Progenitor cell of endocrine pancreas (in vitro differentiated cells): ENCODE measurements around the gene PRKRA. TPM values are rescaled to one million over a fixed set of nuclear protein-coding genes. Genes with fewer than 3 reads are reported as not detected.
"Not testable (repeated sequence)": the region's sequence is repeated elsewhere in the genome, so short reads cannot be mapped to it uniquely, and the experiment has no call there.

Experiments
- DNase-seq: peaks from one replicate; pipeline ENCODE4 v3.0.0; 2021; ENCODE audit warnings: low spot score; ENCODE audit not compliant: unreplicated experiment
- H3K27ac Mint-ChIP-seq: 2 replicates; pipeline ENCODE4 v1.8.0; 2021; ENCODE audit warnings: mild to moderate bottlenecking, moderate library complexity, mixed read lengths
- H3K27me3 Mint-ChIP-seq: 2 replicates; pipeline ENCODE4 v1.8.0; 2021; ENCODE audit warnings: mixed read lengths
- H3K36me3 Mint-ChIP-seq: 2 replicates; pipeline ENCODE4 v1.8.0; 2022; ENCODE audit warnings: mixed read lengths; ENCODE audit not compliant: insufficient read depth
- H3K4me1 Mint-ChIP-seq: 2 replicates; pipeline ENCODE4 v1.8.0; 2021; ENCODE audit warnings: low read depth, mixed read lengths
- H3K4me3 Mint-ChIP-seq: 2 replicates; pipeline ENCODE4 v1.8.0; 2021; ENCODE audit warnings: low read depth, mild to moderate bottlenecking, moderate library complexity, mixed read lengths
- H3K9me3 Mint-ChIP-seq: 2 replicates; pipeline ENCODE4 v1.8.0; 2021; ENCODE audit warnings: low read depth, mixed read lengths
- total RNA-seq: library from RNA; stranded (reverse); gene quantifications from 2 replicates; pipeline ENCODE4 v1.2.1, GENCODE V29; 2021
- TF ChIP-seq, protein P1 (sequence below): fragments of 200-600 bp; sonication (generic); IDR thresholded peaks from one replicate; pipeline ENCODE4 v1.5.0; 2021; ENCODE audit warnings: antibody characterized with exemption, mild to moderate bottlenecking; ENCODE audit not compliant: unreplicated experiment

Gene PRKRA
- total RNA-seq, 1 donor from 2014 or later = 92.1 TPM

DNA sequence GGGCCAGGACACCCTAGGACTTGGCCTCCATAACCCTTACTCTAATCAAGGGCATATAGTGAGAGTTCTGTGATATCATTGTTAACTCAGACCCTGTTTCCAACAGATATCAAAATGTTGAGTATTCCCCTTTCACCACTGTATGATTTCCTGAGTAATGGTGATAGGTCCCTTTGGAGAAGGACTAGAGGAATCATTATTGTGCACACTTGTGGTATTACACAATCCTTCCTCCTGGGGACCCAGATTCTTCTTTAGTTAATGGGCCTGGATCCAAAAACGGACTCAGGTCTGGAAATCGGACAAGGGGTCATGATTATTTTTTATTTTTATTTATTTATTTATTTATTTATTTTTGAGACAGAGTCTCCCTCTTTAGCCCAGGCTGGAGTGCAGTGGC is 23.5 kb downstream of the PRKRA start:
- peaks cover 53% of the 10 kb centered on the region for H3K36me3 Mint-ChIP-seq
- H3K4me1 Mint-ChIP-seq = no peaks in the 10 kb centered on the region
- no peak overlapping the region for H3K4me3 Mint-ChIP-seq
- TF ChIP-seq, protein P1, sequence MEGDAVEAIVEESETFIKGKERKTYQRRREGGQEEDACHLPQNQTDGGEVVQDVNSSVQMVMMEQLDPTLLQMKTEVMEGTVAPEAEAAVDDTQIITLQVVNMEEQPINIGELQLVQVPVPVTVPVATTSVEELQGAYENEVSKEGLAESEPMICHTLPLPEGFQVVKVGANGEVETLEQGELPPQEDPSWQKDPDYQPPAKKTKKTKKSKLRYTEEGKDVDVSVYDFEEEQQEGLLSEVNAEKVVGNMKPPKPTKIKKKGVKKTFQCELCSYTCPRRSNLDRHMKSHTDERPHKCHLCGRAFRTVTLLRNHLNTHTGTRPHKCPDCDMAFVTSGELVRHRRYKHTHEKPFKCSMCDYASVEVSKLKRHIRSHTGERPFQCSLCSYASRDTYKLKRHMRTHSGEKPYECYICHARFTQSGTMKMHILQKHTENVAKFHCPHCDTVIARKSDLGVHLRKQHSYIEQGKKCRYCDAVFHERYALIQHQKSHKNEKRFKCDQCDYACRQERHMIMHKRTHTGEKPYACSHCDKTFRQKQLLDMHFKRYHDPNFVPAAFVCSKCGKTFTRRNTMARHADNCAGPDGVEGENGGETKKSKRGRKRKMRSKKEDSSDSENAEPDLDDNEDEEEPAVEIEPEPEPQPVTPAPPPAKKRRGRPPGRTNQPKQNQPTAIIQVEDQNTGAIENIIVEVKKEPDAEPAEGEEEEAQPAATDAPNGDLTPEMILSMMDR = no peak
- H3K27me3 Mint-ChIP-seq = no peaks in the 10 kb centered on the region
- H3K9me3 Mint-ChIP-seq = peaks cover 28% of the 10 kb centered on the region
- no peak for DNase-seq
- no peak overlapping the region for H3K27ac Mint-ChIP-seq

DNA sequence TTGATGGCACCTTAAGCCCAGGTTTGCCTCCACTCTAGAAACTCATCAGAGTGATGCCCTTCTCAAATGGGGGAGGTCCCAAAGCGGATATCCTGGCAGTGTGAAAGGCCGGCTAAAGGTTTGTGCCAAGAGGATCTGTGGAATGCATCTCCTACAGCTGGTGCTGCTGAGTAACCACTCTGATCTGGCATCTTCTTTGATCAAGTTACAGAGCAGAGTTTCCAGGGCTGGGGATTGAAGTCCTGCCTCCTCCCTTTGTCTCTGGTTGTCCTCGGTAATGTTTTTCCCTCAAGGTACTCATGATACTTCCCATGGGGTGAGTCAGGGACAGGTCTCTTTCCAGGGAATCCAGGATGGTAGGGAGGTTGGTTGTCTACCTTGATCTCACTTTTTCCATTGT is 24.6 kb downstream of the PRKRA start:
- H3K9me3 Mint-ChIP-seq = peaks cover 28% of the 10 kb centered on the region
- H3K4me3 Mint-ChIP-seq = no peak overlapping the region
- H3K4me1 Mint-ChIP-seq = no peaks in the 10 kb centered on the region
- TF ChIP-seq, protein P1 = no peak
- peaks cover 48% of the 10 kb centered on the region for H3K36me3 Mint-ChIP-seq
- H3K27me3 Mint-ChIP-seq = no peaks in the 10 kb centered on the region
- H3K27ac Mint-ChIP-seq = no peak overlapping the region
- no peak for DNase-seq

DNA sequence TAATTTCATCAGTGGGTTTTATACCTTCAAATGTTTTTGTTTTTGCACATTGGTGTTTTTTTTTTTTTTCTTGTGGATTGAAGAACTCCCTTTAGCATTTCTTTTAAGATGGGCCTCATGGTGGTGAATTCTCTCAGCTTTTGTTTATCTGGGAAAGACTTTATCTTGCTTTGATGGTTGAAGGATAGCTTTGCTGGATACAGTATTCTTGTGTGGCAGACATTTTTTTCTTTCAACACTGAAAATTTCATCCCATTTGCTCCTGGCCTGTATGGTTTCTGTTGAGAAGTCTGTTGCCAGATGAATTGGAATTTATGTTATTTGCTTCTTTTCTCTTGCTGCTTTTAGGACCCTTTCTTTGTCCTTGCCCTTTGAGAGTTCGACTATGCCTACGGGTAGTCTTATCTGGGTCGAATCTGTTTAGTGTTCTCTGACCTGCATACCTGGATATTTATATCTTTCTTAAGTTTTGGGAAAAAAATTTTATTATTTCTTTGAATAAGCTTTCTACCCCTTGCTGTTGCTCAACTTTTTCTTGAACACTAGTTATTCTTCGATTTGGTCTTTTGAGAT is 25.6 kb downstream of the PRKRA start:
- no peak overlapping the region for H3K4me3 Mint-ChIP-seq
- TF ChIP-seq, protein P1 = no peak
- no peaks in the 10 kb centered on the region for H3K27me3 Mint-ChIP-seq
- DNase-seq = no peak
- H3K9me3 Mint-ChIP-seq = peaks cover 28% of the 10 kb centered on the region
- no peaks in the 10 kb centered on the region for H3K4me1 Mint-ChIP-seq
- H3K36me3 Mint-ChIP-seq = peaks cover 45% of the 10 kb centered on the region
- no peak overlapping the region for H3K27ac Mint-ChIP-seq

DNA sequence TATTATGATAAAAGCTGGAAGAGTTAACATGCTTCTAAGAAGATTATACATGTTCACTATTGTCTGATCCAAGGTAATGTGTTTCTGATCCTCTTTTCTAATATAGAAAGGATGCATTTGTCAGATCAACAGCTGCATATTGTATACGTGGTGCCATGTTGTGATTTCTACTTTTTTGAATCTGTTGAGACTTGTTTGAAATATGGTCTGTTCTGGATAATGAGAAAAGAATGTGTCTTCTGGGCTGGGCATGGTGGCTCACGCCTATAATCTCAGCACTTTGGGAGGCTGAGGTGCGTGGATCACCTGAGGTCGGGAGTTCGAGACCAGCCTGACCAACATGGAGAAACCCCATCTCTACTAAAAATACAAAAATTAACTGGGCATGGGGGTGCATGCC is 27.2 kb downstream of the PRKRA start:
- not testable (repeated sequence) for H3K27me3 Mint-ChIP-seq

DNA sequence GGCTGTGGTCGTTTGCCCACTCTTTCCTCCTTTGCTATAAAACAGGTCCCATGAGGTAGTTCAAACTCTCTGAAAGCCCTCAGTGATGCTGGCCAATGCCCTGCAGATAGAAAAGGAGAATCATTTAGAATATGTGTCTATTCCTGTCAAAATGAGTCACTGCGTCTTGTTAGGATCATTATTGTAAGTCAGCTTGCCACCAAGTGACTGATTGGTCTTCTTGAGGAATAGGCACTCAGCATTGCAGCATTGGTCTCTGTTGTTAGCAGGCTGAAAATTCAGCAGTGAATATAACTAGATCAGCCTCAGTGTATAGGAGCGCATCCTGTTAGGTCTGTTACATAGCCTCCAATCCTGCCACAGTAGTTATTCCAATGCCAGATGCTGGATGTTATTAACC is 28.9 kb downstream of the PRKRA start:
- Mint-ChIP-seq H3K4me3 (no peak overlapping the region), H3K4me1 (no peaks in the 10 kb centered on the region), H3K9me3 (peaks cover 28% of the 10 kb centered on the region), H3K27me3 (no peaks in the 10 kb centered on the region), H3K27ac (no peak overlapping the region), H3K36me3 (peaks cover 36% of the 10 kb centered on the region)
- DNase-seq = no peak
- TF ChIP-seq, protein P1 = no peak

More for the DNA sequence above, 27.2 kb downstream of the PRKRA start:
- not testable (repeated sequence) for H3K4me3 Mint-ChIP-seq, H3K4me1 Mint-ChIP-seq, DNase-seq, H3K27ac Mint-ChIP-seq
- peaks cover 45% of the 10 kb centered on the region for H3K36me3 Mint-ChIP-seq
- H3K9me3 Mint-ChIP-seq = peaks cover 28% of the 10 kb centered on the region

DNA sequence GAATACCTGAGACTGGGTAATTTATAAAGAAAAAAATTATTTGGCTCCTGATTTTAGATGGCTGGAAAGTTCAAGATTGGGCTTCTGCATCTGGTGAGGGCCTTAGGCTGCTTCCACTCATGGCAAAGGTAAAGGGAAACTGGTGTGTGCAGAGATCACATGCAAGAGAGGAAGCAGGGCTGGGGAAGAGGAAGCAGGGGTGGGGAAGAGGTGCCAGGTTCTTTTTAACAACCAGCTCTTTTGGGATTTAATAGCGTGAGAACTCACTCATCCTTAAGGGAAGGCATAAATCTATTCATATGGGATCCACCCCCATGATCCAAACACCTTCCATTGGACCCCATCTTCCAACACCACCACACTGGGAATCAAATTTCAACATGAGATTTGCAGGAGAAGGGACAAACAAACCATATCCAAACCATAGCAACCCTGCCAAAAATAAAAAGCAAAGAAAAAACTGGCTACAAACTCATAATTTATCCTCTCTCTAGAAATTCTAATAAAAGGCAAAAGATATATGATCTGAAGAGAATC is 30.4 kb downstream of the PRKRA start:
- H3K27ac Mint-ChIP-seq = no peak overlapping the region
- no peak for DNase-seq
- H3K9me3 Mint-ChIP-seq = peaks cover 21% of the 10 kb centered on the region
- TF ChIP-seq, protein P1 = no peak
- H3K27me3 Mint-ChIP-seq = no peaks in the 10 kb centered on the region
- no peak overlapping the region for H3K4me3 Mint-ChIP-seq
- peaks cover 23% of the 10 kb centered on the region for H3K36me3 Mint-ChIP-seq
- no peaks in the 10 kb centered on the region for H3K4me1 Mint-ChIP-seq
